NOMO-1 (cell line): ENCODE data around the gene TNNC1.
A peak's percentile ranks its signal among the peaks of the same experiment; 100 is the strongest.

Experiments used
- DNase-seq, 2 experiments: peaks; one replicate each; lab custom pipeline; 2025; ENCODE audit not compliant: unreplicated experiment in 2 of 2; lab: John Stamatoyannopoulos, UW

The TNNC1 gene

GRCh38 chr3:52453496-52454249 is at the start of gene TNNC1:
TSS of gene TNNC1 (minus strand) at chr3:52454041. CDS start at chr3:52454015, 26 bp downstream.
- DNase-seq = no peak

- no peak for DNase-seq
These were observed 49.0 kb upstream of the TNNC1 start for GRCh38 chr3:52502808-52503350.

GRCh38 chr3:52502001-52502400 is 48.2 kb upstream of the TNNC1 start:
- no peak for DNase-seq

GRCh38 chr3:52501046-52501445 is 47.2 kb upstream of the TNNC1 start:
- DNase-seq = no peak

- peak; percentile 94 to 96 for DNase-seq
These were observed 44.6 kb upstream of the TNNC1 start for GRCh38 chr3:52498137-52499054.

- no peak for DNase-seq
These were observed 42.1 kb upstream of the TNNC1 start for GRCh38 chr3:52495777-52496602.

- no peak for DNase-seq
These were observed 41.1 kb upstream of the TNNC1 start, which contains the start of gene STAB1 for GRCh38 chr3:52494886-52495495. TSS of gene STAB1 (plus strand) at chr3:52495338. CDS start at chr3:52495414, 76 bp downstream.

- DNase-seq = no peak
These were observed 40.6 kb upstream of the TNNC1 start for GRCh38 chr3:52494445-52494844.

- no peak for DNase-seq
These were observed 39.6 kb upstream of the TNNC1 start for GRCh38 chr3:52493232-52494017.

GRCh38 chr3:52492059-52492458 is 38.2 kb upstream of the TNNC1 start:
- no peak for DNase-seq

- no peak for DNase-seq
These were observed 37.2 kb upstream of the TNNC1 start for GRCh38 chr3:52490939-52491526.

- DNase-seq = no peak
These were observed 36.4 kb upstream of the TNNC1 start for GRCh38 chr3:52490035-52490938.

GRCh38 chr3:52489453-52489852 is 35.6 kb upstream of the TNNC1 start:
- no peak for DNase-seq

GRCh38 chr3:52488746-52489145 is 34.9 kb upstream of the TNNC1 start:
- no peak for DNase-seq

- DNase-seq = no peak
These were observed 34.2 kb upstream of the TNNC1 start for GRCh38 chr3:52487788-52488691.

GRCh38 chr3:52487050-52487787 is 33.4 kb upstream of the TNNC1 start:
- no peak for DNase-seq
